ENCODE data around the gene DDX41.

- TF ChIP-seq CTCF (IDR thresholded peaks at IDR 0.05; ENCODE audit: low read length) (no peak), EZH2 (IDR thresholded peaks at IDR 0.05; ENCODE audit: borderline replicate concordance, low read length) (no peak)
These were observed 3.9 kb downstream of the DDX41 start for GRCh38 chr5:177512736-177513380.

Measured in OCI-LY1 (cell line).